GM19023 (cell line): Measurements from ENCODE around the gene BMF.

Experiments
- ATAC-seq: cut with Tn5 transposase; IDR thresholded peaks from one replicate; pipeline ENCODE4 v1.9.1; 2021; ENCODE audit warnings: mild to moderate bottlenecking, moderate library complexity; ENCODE audit not compliant: unreplicated experiment

Gene BMF

GRCh38 chr15:40104296-40104864, 4.3 kb downstream of the BMF start:
- ATAC-seq = no peak

GRCh38 chr15:40103864-40104271, 4.8 kb downstream of the BMF start:
- ATAC-seq = no peak

- no peak for ATAC-seq
These were observed 5.5 kb downstream of the BMF start for GRCh38 chr15:40102897-40103858.

- no peak for ATAC-seq
These were observed 7.5 kb downstream of the BMF start for GRCh38 chr15:40100947-40101905.

- no peak for ATAC-seq
These were observed 8.3 kb downstream of the BMF start for GRCh38 chr15:40100123-40100946.

GRCh38 chr15:40098489-40099261, 10.0 kb downstream of the BMF start:
- ATAC-seq = peak; percentile 83

GRCh38 chr15:40097968-40098476, 10.7 kb downstream of the BMF start:
- ATAC-seq = no peak

GRCh38 chr15:40097096-40097967, 11.3 kb downstream of the BMF start:
- no peak for ATAC-seq

GRCh38 chr15:40096094-40096891, 12.4 kb downstream of the BMF start:
- no peak for ATAC-seq

- no peak for ATAC-seq
These were observed 13.1 kb downstream of the BMF start for GRCh38 chr15:40095371-40096093.

- ATAC-seq = no peak
These were observed 14.5 kb downstream of the BMF start for GRCh38 chr15:40094156-40094555.

GRCh38 chr15:40092979-40093869, 15.5 kb downstream of the BMF start:
- ATAC-seq = no peak

GRCh38 chr15:40092256-40092978, 16.3 kb downstream of the BMF start:
- ATAC-seq = no peak

- no peak for ATAC-seq
These were observed 16.8 kb downstream of the BMF start for GRCh38 chr15:40091861-40092255.

- ATAC-seq = no peak
These were observed 17.8 kb downstream of the BMF start for GRCh38 chr15:40090774-40091455.
